ENCODE data around the gene TMEM244. TPM values are rescaled to one million over a fixed set of nuclear protein-coding genes. Genes with fewer than 3 reads are reported as not detected.

The TMEM244 gene
- total RNA-seq, 1 donor from 2014 or later, result not detected

DNA sequence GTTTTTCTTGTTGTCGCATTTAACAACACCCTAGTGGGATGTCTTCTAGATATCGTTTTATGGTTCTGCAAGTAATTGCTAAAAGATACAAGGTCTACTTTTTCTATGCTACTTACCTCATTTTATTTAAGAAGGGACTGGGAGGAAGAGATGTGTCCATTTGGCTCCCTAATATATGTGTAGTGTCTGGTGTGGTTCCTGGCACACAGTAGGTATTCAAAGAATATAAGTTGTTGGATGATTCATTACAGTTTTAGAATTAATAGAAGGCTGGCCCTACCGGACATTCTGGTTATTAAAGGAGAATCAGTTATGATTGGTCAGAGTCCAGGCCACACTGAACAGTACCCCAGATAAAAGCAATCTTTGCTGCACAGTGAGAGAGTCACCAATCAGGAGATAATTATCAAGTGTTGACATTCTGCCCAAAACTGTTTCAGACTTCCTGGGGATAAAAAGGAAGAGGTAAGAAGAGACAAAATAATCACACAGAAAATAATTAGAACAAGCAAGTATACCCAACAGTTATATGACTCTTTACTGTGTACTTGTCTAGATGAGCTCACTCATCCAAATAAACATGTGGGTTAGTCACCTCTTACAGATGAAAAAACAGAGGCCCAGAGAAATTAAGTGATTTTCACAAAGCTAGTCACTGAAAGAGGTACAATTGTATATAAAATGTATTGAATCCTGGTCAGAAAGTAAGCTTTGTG is 7.0 kb downstream of the TMEM244 start:
- TF ChIP-seq, protein P1, sequence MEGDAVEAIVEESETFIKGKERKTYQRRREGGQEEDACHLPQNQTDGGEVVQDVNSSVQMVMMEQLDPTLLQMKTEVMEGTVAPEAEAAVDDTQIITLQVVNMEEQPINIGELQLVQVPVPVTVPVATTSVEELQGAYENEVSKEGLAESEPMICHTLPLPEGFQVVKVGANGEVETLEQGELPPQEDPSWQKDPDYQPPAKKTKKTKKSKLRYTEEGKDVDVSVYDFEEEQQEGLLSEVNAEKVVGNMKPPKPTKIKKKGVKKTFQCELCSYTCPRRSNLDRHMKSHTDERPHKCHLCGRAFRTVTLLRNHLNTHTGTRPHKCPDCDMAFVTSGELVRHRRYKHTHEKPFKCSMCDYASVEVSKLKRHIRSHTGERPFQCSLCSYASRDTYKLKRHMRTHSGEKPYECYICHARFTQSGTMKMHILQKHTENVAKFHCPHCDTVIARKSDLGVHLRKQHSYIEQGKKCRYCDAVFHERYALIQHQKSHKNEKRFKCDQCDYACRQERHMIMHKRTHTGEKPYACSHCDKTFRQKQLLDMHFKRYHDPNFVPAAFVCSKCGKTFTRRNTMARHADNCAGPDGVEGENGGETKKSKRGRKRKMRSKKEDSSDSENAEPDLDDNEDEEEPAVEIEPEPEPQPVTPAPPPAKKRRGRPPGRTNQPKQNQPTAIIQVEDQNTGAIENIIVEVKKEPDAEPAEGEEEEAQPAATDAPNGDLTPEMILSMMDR (IDR thresholded peaks at IDR 0.05; ENCODE audit: insufficient read depth, low read length, severe bottlenecking), result no peak
- H3K27me3 ChIP-seq (ENCODE audit: control insufficient read depth, insufficient read depth, low read length), result no peaks in the 10 kb centered on the region
- no peaks in the 10 kb centered on the region for H3K36me3 ChIP-seq (ENCODE audit: control insufficient read depth, insufficient read depth, low read length)
- FAIRE-seq (no peak), DNase-seq (ENCODE audit: low read depth) (peak; percentile 76)
- no peak overlapping the region for H3K4me3 ChIP-seq (ENCODE audit: low read depth, low read length)

DNA sequence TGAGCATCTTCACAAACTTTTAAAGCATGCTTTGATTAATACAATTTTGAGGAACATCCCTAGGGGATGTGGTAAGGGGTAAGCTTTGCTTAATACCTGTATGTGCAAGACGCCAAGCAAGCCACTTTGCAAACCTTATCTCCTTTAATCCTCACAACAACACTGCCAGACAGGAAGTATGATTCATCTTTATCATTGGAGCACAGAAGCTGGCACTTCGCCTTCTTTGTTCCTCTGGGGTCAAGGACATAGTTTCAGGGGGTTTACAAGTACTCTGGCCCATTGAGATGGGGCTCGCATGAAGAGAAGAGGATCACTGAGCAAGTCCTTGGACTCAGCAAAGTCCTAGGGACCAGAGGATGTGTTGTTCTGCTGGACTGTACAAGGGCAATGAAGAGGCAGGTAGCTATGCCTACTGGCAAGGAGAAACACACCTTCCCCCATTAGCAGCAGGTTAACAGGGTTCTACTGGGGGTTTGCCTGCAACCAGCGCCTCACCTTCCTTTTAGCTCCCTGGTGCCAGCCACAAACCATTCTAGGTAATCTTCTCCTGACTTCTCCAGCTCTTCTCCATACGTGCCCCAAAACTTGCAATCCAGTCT is 8.8 kb downstream of the TMEM244 start:
- peak; percentile 47 for FAIRE-seq
- peak; percentile 53 for DNase-seq (ENCODE audit: low read depth)
- no peak overlapping the region for H3K4me3 ChIP-seq (ENCODE audit: low read depth, low read length)

DNA sequence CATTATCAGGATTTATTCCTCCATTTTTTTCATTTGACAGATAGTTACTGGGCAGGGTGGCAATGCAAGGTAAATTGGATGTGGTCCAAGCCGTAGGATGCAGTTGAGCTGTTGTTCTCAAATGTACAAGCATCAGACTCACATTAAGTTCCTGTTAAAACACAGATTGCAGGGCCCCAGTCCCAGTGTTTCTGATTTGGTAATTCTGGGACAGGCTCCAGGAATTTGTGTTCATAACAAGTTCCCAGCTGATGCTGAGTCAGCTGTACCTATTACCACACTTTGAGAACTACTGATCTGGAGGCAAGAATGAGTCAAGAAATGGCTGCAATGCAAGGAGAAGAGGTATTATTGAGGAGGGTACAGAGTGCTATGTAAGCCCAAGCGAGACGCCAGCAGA is 11.7 kb downstream of the TMEM244 start:
- Histone ChIP-seq H3K4me3 (ENCODE audit: low read depth, low read length) (no peak overlapping the region), H3K36me3 (ENCODE audit: control insufficient read depth, insufficient read depth, low read length) (no peaks in the 10 kb centered on the region), H3K27me3 (ENCODE audit: control insufficient read depth, insufficient read depth, low read length) (no peaks in the 10 kb centered on the region)
- TF ChIP-seq, protein P1 (IDR thresholded peaks at IDR 0.05; ENCODE audit: insufficient read depth, low read length, severe bottlenecking), result no peak
- DNase-seq (ENCODE audit: low read depth), result peak; percentile 94
- FAIRE-seq, result peak; percentile 7

More for the DNA sequence above, 8.8 kb downstream of the TMEM244 start:
- no peaks in the 10 kb centered on the region for H3K36me3 ChIP-seq (ENCODE audit: control insufficient read depth, insufficient read depth, low read length)
- TF ChIP-seq, protein P1 (IDR thresholded peaks at IDR 0.05; ENCODE audit: insufficient read depth, low read length, severe bottlenecking), result no peak
- no peaks in the 10 kb centered on the region for H3K27me3 ChIP-seq (ENCODE audit: control insufficient read depth, insufficient read depth, low read length)

DNA sequence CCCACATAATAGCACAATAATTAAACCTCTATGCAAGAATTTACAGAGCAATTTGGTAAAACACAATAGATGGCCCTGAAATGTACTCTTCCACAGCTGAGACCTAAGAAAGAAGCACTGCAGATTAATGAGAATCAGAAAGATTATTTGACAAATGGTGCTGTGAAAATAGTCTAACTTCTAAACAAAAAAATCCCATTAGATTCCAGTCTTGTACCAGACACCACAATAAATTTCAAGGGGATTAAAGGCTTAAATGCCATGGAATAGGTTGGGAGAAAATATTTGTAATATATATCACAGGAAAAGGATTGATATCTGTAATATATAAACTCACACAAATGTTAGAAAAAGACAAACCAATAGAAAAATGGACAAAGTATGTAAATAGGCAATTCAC is 14.4 kb downstream of the TMEM244 start:
- TF ChIP-seq, protein P1 (IDR thresholded peaks at IDR 0.05; ENCODE audit: insufficient read depth, low read length, severe bottlenecking), result no peak
- DNase-seq (ENCODE audit: low read depth) (no peak), FAIRE-seq (no peak)
- Histone ChIP-seq H3K4me3 (ENCODE audit: low read depth, low read length) (no peak overlapping the region), H3K27me3 (ENCODE audit: control insufficient read depth, insufficient read depth, low read length) (no peaks in the 10 kb centered on the region), H3K36me3 (ENCODE audit: control insufficient read depth, insufficient read depth, low read length) (no peaks in the 10 kb centered on the region)

DNA sequence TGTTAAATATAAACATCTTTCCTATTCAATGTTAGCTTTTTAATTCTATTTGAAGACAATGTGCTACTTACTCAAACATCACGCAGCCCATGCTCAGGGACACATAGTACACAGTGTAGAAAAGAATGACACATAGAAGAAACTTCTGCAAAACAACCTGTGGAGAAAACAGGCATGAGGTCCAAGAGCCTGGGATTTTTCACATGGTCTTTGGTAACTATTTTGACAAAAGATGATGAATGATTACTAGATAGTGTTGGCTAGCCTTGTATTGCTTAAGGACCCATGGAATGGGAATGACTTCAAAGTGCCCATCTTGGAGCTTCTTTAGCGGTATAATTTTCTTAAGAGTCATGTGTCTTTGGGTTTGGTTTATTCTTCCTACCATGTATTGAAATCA is 15.4 kb downstream of the TMEM244 start:
- FAIRE-seq (no peak), DNase-seq (ENCODE audit: low read depth) (no peak)
- Histone ChIP-seq H3K36me3 (ENCODE audit: control insufficient read depth, insufficient read depth, low read length) (no peaks in the 10 kb centered on the region), H3K4me3 (ENCODE audit: low read depth, low read length) (no peak overlapping the region), H3K27me3 (ENCODE audit: control insufficient read depth, insufficient read depth, low read length) (no peaks in the 10 kb centered on the region)
- TF ChIP-seq, protein P1 (IDR thresholded peaks at IDR 0.05; ENCODE audit: insufficient read depth, low read length, severe bottlenecking), result no peak
